COLO829 (cell line): ENCODE data around the gene FOXD2.

Experiments
- DNase-seq: peaks from one replicate; pipeline ENCODE4 v3.0.0; 2012; ENCODE audit warnings: low spot score

Gene FOXD2

DNA sequence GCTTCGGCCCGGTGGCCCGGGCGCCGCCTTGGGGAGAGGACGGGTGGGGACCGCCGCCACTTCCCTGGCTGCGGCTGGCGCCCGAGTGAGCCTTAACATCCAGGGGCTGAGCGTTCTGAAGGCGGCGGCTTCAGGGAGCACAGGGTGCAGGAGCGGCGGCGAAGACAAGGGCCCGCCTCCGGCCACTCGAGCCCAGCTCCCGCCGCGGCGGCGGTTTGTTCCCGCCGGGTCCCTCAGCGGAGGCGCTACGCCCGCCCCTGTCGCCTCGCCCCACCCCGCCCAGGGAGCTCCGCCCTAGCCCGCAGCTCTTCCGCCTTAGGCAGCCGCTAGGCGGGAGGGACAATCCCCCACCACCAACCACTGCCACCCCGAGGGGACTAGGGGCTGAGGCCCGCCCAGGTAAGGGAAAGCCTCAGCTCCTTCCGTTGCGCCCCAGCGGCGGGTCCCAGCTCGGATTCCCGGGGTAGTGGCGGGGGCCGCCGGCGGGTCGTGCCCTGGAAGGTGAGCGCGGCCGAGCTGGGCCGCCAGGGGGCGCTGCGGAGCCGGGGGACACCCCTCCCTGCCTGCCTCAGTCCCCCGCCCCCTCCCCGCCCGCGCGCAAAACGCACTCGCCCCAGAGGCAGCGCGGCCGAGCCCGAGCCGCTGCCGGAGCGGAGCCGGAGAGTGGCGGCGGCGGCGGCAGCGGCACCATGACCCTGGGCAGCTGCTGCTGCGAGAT is at the start of gene FOXD2:
Gene FOXD2 (plus strand): TSS at position 598 of the 718 bp plus-strand sequence. CDS start 92 bp downstream, at position 690.
- peak; percentile 77 for DNase-seq

DNA sequence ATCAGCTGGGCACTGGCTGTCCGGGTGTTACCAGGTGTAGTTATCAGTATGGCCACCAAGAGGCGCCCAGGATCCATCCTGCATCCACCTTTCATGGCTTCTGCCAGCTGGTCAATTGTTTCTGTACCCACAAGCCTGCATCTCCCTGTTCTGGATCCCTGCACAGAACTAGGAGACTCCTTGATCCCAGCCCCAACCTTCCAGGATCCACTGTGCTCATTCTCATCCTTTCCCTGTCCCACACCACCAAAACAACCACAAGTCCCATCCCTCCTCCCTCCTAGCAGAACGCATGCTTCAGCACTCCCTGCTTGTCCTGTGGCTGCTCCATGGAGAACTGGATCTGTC is 49.0 kb upstream of the FOXD2 start:
- peak; percentile 62 for DNase-seq

- DNase-seq, result no peak
These were observed 48.1 kb upstream of the FOXD2 start for GRCh38 chr1:47389731-47390130.

DNA sequence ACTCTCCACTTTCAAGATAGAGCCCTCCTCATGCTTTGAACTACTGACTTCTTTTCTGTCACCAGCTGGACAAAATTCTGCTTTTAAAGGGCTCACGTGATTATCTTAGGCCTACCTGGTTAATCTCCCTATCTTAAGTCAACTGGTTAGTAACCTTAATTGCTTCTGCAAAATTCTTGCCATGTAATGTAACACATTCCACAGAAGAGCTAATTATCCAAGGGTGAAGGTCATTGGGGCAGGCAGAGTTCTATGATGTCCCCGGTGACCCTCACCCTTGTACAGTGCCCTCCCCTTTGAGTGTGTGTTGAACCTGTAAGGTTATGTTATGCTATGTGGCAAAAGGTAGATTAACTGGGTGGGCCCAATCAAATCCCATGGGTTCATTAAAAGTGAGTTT is 47.0 kb upstream of the FOXD2 start:
- no peak for DNase-seq

GRCh38 chr1:47393141-47393540 is 44.7 kb upstream of the FOXD2 start:
- no peak for DNase-seq

DNA sequence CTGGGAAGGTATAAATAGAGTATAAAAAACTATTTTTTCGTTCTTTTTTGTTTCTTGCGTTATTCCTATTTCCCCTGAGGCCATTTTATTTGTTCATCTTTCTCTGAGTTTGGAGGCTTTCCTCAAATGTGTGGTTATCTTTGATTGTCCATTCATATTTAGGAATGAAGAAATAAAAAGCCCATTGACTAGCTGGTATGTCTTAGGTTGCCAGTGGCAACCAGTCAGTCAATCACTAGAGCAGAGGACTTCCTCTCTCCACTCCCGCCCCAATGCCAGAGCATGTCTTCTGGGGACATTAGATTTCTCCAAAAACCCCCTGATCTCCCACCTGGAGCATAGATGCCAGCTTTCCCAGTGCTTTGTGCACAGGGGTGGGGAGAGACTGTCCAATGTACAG is 42.4 kb upstream of the FOXD2 start:
- DNase-seq, result peak; percentile 96

DNA sequence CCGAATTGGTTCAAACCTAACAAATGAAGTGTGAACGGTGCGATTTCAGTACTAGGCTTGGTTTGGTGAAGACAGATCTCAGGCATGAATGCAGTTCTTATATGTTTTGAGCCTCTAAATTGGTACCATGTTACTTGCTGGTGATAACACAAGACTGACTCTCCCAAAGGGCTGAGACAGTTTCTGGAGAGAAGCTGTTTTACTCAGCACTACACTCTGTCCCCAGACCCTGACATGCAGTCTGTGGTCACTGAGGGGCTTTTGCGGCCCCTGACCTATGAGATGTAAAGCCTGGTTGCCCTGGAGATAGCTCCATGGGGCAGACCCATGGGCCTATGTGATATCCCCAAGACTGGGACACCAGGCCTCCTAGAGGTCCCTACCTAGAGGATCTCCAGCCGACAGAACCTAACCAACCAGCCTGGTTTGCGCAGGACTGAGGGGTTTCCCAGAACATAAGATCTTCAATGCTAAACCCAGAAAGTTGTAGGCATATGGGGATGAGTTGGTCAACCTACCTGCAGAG is 41.1 kb upstream of the FOXD2 start:
- DNase-seq, result no peak

GRCh38 chr1:47399138-47399845 is 38.6 kb upstream of the FOXD2 start:
- DNase-seq, result no peak

DNA sequence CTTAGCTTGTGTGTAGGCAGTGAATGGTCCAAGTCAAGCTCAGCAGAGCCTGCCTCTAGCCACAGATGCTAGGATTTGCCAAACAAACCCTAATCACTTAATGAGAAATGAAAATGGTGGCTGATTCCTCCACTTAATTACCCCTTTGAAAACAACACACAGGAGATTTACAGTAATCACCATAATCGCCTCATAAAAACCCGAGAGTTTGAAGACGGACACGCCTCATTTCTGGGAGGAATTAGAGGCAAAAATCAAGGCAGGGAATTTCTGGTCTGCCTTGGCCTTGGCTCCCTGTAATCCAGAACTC is 38.0 kb upstream of the FOXD2 start:
- no peak for DNase-seq

GRCh38 chr1:47401761-47402160 is 36.1 kb upstream of the FOXD2 start:
- no peak for DNase-seq

DNA sequence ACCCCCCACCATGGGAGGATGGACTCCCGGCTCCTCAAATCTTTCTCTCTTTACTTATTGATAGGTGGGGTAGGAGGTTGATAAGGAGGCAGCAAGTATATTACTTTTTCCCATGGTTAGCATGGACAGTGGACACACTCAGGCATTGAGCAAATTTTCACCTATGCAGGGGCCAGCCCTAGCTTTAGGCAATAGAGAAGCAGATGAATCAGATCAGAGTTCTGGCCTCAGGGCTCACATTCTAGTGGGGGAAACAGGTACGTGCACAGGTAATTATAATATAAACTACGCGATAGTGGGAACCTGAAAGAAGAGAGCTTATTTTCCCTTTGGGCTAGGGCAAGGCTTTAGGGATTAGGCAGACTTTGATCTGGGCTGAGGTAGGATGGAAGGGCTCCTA is 35.3 kb upstream of the FOXD2 start:
- DNase-seq, result no peak

GRCh38 chr1:47403321-47403910 is 34.4 kb upstream of the FOXD2 start:
- no peak for DNase-seq

DNA sequence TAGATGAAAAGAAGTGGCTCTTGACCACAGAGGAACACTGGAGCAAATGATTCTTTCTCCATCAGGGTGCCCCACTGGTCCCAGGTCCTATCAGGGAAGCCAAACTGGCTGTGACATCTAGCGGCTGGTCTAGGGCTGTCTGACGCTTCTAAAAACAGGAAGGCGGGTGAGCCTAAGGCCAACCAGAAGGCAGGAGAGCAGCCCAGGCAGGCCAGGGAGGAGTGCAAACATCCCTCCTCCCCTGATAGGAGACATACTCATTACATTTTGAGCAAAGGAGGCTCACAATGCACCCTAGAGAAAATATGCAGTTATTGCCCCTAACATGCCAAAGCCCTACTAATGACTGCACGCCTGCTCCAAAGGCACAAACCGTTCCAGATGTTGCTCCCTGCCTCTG is 32.1 kb upstream of the FOXD2 start:
- DNase-seq, result no peak

GRCh38 chr1:47406966-47407365 is 30.9 kb upstream of the FOXD2 start:
- no peak for DNase-seq

GRCh38 chr1:47407481-47407880 is 30.4 kb upstream of the FOXD2 start:
- DNase-seq, result no peak

GRCh38 chr1:47409311-47410067 is 28.4 kb upstream of the FOXD2 start:
- DNase-seq, result peak; percentile 36

- DNase-seq, result no peak
These were observed 27.8 kb upstream of the FOXD2 start for GRCh38 chr1:47410068-47410455.

DNA sequence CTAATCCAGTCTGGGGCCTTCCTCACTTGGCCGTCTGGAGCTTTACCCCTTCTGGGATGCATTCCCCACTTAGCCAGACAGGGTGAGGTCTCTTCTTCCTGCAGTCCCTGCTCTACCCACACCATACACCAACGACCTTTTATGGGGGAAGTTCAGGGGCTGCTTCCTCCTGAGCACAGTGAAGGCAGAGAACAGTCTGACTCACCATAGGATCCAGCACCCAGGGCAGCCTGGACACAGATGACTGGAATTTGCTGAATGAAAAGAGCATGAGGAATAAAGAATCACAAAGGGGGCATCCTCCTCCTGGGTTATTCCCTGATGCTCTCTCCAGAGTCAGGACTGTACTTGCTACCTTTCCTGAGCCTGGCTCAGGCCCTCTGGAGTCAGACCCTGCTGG is 26.4 kb upstream of the FOXD2 start:
- no peak for DNase-seq

DNA sequence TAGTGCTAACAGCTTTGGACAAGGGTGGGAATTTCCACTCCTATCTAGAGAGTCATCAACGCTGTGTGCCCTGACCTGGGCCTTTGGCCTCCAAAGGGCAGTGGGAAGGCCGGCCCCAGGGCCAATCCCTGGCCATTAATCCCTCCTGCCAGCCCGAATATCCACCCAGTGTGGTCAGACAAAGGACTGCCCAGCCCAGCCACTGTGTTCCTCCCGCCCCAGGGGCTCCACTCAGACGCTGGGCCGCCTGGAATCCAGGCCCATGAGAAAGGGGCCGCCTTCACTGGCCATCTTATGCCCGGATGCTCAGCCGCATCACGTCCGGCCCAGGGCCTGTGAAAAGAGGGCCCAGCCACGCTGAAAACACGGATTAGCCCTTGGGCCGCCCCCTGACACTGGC is 25.4 kb upstream of the FOXD2 start:
- no peak for DNase-seq

DNA sequence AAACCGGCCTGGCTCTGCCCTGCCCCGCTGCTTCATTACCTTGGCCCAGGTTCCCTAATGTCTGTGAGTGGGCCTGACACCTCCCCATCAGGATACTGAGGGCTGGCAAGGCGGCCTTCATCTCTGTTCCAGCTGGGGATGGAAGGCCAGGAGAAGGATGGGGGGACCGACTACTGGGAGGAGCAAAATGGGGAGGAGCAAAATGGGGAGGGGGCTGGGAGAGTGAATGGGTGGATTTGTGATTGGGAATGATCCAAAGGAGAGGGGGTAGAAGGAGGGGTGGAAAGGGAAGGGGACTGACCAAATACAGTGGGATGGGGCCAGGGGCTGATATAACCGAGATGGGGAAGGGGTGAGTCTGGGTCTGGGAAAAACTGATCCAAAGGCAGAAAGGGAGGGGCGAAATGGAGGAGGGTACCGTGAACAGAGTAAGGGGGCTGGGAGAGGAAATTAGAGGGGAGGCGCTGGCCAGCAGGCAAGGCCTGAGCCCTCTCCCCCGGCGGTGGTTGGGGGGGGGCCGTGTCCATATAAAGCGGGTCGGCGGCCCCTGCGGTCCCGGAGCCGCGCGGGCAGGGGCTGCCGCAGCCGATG is 22.0 kb upstream of the FOXD2 start, which contains the start of gene FOXE3:
Gene FOXE3 (plus strand): TSS at position 558 of the 591 bp plus-strand sequence. CDS start 31 bp downstream, at position 589.
- no peak for DNase-seq

DNA sequence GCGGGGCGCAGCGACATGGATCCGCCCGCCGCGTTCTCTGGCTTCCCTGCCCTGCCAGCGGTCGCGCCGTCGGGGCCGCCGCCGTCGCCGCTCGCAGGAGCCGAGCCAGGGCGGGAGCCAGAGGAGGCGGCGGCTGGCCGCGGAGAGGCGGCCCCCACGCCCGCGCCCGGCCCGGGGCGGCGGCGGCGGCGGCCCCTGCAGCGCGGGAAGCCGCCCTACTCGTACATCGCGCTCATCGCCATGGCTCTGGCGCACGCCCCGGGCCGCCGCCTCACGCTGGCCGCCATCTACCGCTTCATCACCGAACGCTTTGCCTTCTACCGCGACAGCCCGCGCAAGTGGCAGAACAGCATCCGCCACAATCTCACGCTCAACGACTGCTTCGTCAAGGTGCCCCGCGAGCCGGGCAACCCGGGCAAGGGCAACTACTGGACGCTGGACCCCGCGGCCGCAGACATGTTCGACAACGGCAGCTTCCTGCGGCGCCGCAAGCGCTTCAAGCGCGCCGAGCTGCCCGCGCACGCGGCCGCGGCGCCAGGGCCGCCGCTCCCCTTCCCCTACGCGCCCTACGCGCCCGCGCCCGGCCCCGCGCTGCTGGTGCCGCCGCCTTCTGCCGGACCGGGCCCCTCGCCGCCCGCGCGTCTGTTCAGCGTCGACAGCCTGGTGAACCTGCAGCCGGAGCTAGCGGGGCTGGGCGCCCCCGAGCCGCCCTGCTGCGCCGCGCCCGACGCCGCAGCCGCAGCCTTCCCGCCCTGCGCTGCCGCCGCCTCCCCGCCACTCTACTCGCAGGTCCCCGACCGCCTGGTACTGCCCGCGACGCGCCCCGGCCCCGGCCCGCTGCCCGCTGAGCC is 21.3 kb upstream of the FOXD2 start:
- no peak for DNase-seq
